ENCODE data around the gene SYNM.

The SYNM gene

DNA sequence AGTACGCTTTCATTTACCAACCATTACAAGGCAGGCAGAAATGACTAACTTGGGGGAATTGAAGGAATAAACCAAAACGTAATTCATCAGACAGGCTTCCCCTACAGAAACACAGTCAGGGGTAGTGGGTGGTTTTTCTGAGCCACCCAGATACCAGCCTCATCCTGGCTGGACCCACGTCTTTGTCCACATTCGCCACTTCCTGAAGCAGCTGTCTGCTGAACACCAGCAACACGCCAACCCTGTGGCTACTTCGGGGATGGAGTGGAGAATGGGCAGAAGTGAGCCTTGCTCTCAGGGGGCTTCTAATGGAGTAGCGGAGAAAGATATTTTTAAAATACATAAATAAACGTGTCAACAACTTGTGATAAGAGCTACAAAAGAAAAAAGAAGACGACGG, 40.1 kb downstream of the SYNM start:
- DNase-seq (ENCODE audit: low spot score): no peak
- TF ChIP-seq, protein P1, sequence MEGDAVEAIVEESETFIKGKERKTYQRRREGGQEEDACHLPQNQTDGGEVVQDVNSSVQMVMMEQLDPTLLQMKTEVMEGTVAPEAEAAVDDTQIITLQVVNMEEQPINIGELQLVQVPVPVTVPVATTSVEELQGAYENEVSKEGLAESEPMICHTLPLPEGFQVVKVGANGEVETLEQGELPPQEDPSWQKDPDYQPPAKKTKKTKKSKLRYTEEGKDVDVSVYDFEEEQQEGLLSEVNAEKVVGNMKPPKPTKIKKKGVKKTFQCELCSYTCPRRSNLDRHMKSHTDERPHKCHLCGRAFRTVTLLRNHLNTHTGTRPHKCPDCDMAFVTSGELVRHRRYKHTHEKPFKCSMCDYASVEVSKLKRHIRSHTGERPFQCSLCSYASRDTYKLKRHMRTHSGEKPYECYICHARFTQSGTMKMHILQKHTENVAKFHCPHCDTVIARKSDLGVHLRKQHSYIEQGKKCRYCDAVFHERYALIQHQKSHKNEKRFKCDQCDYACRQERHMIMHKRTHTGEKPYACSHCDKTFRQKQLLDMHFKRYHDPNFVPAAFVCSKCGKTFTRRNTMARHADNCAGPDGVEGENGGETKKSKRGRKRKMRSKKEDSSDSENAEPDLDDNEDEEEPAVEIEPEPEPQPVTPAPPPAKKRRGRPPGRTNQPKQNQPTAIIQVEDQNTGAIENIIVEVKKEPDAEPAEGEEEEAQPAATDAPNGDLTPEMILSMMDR (IDR thresholded peaks at IDR 0.05; ENCODE audit: extremely low read depth, insufficient read depth, missing control alignments): no peak
- in situ Hi-C loops (cut with MboI; ENCODE audit: low pct_unique_long_range_greater_than_20kb, low sequenced_read_pairs, unreplicated experiment): no loop called here

DNA sequence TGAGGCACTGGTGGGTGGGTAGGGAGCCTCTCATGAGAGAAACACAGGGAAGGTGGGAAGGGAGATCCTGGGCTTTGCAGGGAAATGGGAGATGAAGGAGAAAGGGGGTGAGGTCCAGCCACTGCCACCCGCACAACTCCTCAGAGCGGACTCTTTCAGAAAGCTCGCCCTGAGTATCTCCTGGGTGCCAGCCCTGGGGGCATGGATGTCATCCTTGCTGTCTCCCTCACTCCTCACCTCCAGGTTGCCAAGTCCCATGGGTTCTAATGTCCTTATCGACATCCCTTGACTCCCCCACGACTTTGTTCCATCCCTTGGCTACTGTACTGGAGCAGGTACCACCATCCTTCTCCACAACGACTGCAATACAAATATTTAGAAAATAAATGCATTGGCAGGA, 40.9 kb downstream of the SYNM start:
- TF ChIP-seq, protein P1 (IDR thresholded peaks at IDR 0.05; ENCODE audit: extremely low read depth, insufficient read depth, missing control alignments): no peak
- DNase-seq (ENCODE audit: low spot score): no peak
- in situ Hi-C loops (cut with MboI; ENCODE audit: low pct_unique_long_range_greater_than_20kb, low sequenced_read_pairs, unreplicated experiment): no loop called here

DNA sequence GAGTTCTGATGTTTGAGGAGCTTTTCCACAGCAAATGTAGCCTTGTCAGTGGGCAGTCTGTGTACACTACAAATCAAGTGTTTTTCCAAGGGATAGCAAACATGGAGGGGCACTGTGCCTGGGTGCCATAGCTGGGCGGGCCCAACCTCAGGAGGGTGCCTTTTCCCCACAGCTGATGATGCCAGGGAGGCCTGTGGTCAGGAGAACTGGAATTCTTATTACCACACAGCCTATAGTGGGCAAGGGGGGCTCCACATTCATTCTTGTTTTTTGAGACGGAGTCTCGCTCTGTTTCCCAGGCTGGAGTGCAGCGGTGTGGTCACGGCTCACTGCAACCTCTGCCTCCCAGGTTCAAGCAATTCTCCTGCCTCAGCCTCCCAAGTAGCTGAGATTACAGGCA, 41.8 kb downstream of the SYNM start:
- DNase-seq (ENCODE audit: low spot score): no peak
- TF ChIP-seq, protein P1 (IDR thresholded peaks at IDR 0.05; ENCODE audit: extremely low read depth, insufficient read depth, missing control alignments): no peak
- in situ Hi-C loops (cut with MboI; ENCODE audit: low pct_unique_long_range_greater_than_20kb, low sequenced_read_pairs, unreplicated experiment): no loop called here

DNA sequence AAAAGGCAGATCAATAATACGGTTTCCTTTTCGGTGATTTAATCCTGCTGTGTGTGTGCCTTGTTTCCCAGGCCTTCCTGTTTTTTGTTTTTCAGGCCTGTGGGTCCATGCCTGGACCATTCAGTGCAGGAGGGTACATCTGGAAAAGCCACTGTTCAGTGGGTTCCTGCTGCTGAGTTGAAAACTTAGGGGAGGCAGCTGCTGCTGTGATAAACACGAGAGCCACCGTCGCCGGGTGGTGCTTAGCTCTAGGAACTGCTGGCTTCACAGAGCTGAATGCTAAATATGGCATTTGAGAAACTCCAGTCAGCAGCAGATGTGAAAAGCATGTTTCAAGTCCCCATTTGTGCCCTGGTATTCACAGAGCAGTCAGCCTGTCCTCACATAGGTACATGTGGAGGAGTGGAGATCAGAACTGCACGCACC, 44.0 kb downstream of the SYNM start:
- TF ChIP-seq, protein P1 (IDR thresholded peaks at IDR 0.05; ENCODE audit: extremely low read depth, insufficient read depth, missing control alignments): no peak
- in situ Hi-C loops (cut with MboI; ENCODE audit: low pct_unique_long_range_greater_than_20kb, low sequenced_read_pairs, unreplicated experiment): no loop called here
- no peak for DNase-seq (ENCODE audit: low spot score)

DNA sequence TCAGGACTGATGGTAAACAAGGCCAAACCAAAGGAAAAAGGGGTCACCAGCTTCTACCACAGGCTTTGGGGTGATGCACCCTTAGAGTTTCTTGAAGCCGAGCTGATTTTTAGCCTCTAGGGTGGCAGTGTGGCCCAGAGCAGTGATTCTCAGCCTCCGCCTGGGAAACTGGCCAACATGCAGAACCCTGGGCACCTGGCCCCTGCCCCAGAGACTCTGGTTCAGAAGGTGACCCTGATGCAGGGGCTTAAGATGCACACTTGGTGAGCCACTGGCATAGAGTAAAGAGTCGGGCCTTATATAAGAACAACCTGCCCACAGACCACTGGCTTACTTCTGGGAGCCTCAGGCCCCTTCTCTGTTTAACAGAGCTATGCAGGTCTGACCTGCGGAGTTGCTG, 44.5 kb downstream of the SYNM start:
- no peak for DNase-seq (ENCODE audit: low spot score)
- in situ Hi-C loops (cut with MboI; ENCODE audit: low pct_unique_long_range_greater_than_20kb, low sequenced_read_pairs, unreplicated experiment): no loop called here
- TF ChIP-seq, protein P1 (IDR thresholded peaks at IDR 0.05; ENCODE audit: extremely low read depth, insufficient read depth, missing control alignments): no peak

DNA sequence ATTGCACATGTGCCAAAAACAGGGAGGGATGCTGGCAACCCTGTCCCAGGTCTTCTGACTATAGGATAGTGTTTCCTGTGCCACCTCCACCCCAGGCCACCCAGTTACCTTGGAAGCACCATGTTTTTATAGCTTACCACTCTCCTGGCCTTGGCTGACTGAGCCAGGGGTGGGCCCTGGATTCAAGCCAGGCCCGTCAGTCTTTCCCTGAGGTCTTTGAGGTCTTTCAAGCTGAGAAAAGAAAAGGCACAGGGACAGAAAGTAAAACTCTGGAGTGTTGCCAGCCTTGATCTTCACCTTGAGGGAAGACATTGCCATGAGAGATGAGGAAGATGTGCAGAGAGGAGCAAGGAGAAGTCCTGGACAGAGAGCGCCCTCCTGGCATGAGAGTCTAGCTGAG, 46.3 kb downstream of the SYNM start:
- in situ Hi-C loops (cut with MboI; ENCODE audit: low pct_unique_long_range_greater_than_20kb, low sequenced_read_pairs, unreplicated experiment): no loop called here
- TF ChIP-seq, protein P1 (IDR thresholded peaks at IDR 0.05; ENCODE audit: extremely low read depth, insufficient read depth, missing control alignments): no peak
- no peak for DNase-seq (ENCODE audit: low spot score)

DNA sequence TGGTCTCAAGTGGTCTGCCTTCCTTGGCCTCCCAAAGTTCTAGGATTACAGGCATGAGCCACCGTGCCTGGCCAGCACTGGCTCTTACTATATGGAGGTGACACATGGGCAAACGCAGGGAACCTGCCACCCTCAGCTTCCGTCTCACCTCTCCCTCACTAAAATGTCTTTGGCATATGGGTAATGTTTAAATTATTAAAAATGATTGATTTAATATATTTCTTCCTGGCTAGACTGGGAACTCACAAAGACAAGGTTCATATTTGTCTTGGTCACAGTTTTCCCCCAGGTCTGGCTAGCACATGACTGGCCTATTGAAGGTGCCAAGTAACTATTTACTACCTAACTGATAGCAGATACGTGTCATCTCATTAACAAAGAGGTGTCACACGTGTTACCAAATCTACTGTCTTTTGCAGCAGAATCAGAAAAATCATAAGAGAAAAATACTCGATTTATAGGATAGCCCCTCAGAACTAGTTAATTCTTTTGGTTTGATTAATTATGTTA, 48.2 kb downstream of the SYNM start:
- TF ChIP-seq, protein P1 (IDR thresholded peaks at IDR 0.05; ENCODE audit: extremely low read depth, insufficient read depth, missing control alignments): no peak
- no peak for DNase-seq (ENCODE audit: low spot score)
- in situ Hi-C loops (cut with MboI; ENCODE audit: low pct_unique_long_range_greater_than_20kb, low sequenced_read_pairs, unreplicated experiment): no loop called here

All from GM13977 (cell line).